ENCODE results near the gene NELL2. TPM values are rescaled to one million over a fixed set of nuclear protein-coding genes. Genes with fewer than 3 reads are reported as not detected.
"Not testable (repeated sequence)": the region's sequence is repeated elsewhere in the genome, so short reads cannot be mapped to it uniquely, and the experiment has no call there.

The NELL2 gene
- 0.36 and 4.6 TPM in 2 replicates for total RNA-seq (ENCODE audit: low replicate concordance)

DNA sequence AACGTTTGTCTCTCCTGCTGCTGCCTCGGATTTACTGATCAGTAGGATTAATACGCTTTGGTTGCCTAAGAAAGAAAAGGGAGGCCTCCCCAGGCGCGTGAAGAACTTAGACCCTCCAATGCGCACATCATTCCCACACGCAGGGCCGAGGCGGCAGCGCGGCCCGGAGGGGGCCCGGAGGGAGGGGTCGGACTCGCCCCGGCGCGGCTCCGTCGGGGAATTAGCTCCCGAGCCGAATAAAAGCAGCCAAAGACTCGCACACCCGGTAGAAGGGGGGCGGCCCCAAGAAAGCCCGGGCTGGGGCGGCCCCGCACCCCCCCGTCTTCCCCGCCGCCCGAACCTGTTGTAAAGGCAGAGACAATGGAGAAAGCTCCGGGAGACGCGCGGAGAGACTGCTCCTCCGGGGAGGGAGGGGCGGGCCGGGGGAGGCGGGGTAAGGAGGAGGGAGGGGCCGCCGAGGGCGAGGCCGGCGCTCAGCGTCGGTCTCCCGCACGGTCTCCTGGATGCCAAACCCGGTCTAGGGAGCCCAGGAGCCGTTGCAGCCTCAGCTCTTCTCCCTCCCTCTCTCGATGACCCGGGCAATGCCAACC lies at the start of gene NELL2:
NELL2 (minus strand) TSS at position 362 of the 590 bp plus-strand sequence. CDS start 446 bp downstream, outside the sequence.
- DNase-seq (ENCODE audit: low read depth), result peak; percentile 0
- TF ChIP-seq CTCF (IDR thresholded peaks at IDR 0.05; ENCODE audit: insufficient read depth, low read length), result no peak
- H3K4me3 ChIP-seq (ENCODE audit: low read depth, low read length), result peak within 1 kb of the TSS; percentile 58

DNA sequence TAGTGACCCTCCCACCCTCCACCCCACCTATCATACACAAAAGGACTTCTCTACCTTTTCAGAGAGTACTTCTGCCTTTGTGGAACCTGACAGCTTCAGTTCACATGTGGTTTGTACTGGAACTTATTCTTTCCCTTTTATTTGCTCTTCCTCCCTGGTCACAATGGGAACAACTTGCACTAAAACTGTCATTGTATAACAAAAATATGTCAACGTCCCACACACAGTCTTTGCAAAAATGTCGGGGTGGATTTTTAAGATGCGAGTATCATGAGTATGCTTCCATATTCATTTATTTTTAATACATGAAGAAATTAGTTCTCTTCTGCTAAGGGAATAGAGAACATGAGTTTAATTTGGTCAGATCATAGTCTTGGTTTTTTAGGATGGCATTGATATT lies 45.6 kb upstream of the NELL2 start:
- DNase-seq (ENCODE audit: low read depth), result no peak
- no peak for TF ChIP-seq CTCF (IDR thresholded peaks at IDR 0.05; ENCODE audit: insufficient read depth, low read length)
- no peak overlapping the region for H3K4me3 ChIP-seq (ENCODE audit: low read depth, low read length)

DNA sequence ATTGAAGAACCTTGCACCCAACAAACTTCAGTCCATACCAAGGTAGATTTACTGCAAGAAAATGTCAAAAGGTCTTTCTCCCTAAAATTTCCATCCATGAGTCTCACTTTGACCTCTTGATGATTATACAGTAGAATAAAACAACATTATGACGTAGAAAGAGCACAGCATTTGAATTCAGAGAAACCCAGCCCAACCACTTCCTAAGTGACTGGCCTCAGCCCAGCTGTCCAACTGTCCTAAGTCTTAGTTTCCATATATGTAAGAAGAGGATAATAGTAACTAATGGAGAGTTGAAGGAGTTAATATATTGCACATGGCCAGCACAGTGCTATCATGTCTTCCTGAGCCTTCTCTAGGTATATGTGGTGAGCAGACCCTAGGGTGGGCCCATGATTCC lies 41.0 kb upstream of the NELL2 start:
- no peak for DNase-seq (ENCODE audit: low read depth)
- H3K4me3 ChIP-seq (ENCODE audit: low read depth, low read length), result no peak overlapping the region
- no peak for TF ChIP-seq CTCF (IDR thresholded peaks at IDR 0.05; ENCODE audit: insufficient read depth, low read length)

- no peak for TF ChIP-seq CTCF (IDR thresholded peaks at IDR 0.05; ENCODE audit: insufficient read depth, low read length)
- no peak overlapping the region for H3K4me3 ChIP-seq (ENCODE audit: low read depth, low read length)
- no peak for DNase-seq (ENCODE audit: low read depth)
Measured at GRCh38 chr12:44915958-44916357, 39.8 kb upstream of the NELL2 start.

DNA sequence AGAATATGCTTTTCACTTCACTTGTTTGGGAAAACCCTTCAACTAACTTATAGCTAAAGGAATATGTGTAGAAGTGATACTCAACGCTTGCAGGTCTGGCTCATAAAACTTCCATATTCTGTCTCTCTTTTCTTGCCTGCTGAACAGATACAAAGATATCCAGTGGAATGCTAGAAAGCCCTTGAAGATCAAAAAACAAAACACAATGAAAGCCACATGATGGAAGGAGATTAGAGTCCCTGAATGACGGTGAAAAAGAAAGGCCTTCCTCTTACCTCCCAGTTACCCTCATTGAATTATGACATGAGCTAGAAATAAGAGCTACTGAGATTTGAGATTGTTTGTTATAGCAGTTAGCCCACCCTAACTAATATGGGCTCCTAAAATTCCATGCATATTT lies 28.2 kb upstream of the NELL2 start:
- DNase-seq (ENCODE audit: low read depth), result no peak
- no peak overlapping the region for H3K4me3 ChIP-seq (ENCODE audit: low read depth, low read length)
- no peak for TF ChIP-seq CTCF (IDR thresholded peaks at IDR 0.05; ENCODE audit: insufficient read depth, low read length)

DNA sequence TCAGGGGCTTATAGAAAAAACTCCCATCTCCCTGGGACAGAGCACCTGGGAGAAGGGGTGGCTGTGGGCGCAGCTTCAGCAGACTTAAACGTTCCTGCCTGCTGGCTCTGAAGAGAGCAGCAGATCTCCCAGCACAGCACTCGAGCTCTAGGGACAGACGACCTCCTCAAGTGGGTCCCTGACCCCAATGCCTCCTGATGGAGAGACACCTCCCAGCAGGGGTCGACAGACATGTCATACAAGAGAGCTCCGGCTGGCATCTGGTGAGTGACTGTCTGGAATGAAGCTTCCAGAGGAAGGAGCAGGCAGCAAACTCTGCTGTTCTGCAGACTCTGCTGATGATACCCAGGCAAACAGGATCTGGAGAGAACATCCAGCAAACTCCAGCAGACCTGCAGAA lies 22.0 kb upstream of the NELL2 start:
- not testable (repeated sequence) for DNase-seq (ENCODE audit: low read depth)

DNA sequence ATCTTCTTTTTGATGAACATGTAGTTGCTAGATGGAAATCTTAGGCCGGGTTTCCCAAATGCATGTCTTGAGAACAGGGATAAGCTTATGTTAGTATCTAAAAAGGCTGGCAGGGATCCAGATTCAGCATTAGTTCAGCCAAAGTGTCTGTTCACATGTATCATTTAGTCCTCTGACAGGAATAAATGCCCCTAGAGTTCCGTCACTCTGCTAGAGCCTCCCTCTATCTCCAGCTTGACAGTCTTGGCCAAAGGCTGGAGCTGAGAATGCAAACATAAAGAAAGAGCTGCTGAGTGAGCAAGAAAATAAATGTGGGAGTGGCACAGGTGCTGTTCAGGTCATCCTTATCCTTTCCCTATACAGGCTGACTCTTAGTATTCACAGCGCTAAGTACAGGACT lies 13.8 kb upstream of the NELL2 start:
- TF ChIP-seq CTCF (IDR thresholded peaks at IDR 0.05; ENCODE audit: insufficient read depth, low read length), result no peak
- H3K4me3 ChIP-seq (ENCODE audit: low read depth, low read length), result no peak overlapping the region
- DNase-seq (ENCODE audit: low read depth), result no peak

More for the DNA sequence above, 22.0 kb upstream of the NELL2 start:
- not testable (repeated sequence) for H3K4me3 ChIP-seq (ENCODE audit: low read depth, low read length)
